Measurements from ENCODE around the gene MAN1A1.

DNA sequence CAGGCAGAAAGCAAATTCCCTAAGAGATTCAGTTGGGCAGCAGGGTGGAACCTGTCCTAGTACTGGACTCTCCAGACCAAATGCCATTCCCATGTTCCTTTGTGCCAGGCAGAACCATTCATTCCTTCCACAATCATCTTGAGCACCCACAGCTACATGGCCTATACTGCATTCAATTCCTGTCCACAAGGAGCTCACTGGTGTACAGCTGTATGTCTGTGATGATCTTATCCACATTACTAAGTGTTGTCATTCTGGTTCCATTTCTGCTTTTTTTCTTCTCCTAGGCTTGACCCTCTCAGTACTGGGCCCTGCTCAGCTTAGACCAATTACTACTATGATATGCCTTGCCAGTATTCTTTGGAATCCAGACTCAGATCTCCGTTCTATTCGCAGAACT is 27.5 kb downstream of the MAN1A1 start:
- TF ChIP-seq POLR2A (IDR thresholded peaks at IDR 0.05; ENCODE audit: low read length), result no peak
- TF ChIP-seq CHD2 (IDR thresholded peaks at IDR 0.05; ENCODE audit: low read length, partially characterized antibody), result no peak
- TF ChIP-seq, protein P1, sequence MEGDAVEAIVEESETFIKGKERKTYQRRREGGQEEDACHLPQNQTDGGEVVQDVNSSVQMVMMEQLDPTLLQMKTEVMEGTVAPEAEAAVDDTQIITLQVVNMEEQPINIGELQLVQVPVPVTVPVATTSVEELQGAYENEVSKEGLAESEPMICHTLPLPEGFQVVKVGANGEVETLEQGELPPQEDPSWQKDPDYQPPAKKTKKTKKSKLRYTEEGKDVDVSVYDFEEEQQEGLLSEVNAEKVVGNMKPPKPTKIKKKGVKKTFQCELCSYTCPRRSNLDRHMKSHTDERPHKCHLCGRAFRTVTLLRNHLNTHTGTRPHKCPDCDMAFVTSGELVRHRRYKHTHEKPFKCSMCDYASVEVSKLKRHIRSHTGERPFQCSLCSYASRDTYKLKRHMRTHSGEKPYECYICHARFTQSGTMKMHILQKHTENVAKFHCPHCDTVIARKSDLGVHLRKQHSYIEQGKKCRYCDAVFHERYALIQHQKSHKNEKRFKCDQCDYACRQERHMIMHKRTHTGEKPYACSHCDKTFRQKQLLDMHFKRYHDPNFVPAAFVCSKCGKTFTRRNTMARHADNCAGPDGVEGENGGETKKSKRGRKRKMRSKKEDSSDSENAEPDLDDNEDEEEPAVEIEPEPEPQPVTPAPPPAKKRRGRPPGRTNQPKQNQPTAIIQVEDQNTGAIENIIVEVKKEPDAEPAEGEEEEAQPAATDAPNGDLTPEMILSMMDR (IDR thresholded peaks at IDR 0.05), result no peak
- no peak for TF ChIP-seq BHLHE40 (IDR thresholded peaks at IDR 0.05; ENCODE audit: low read depth, low read length)
- TF ChIP-seq NR3C1 (IDR thresholded peaks at IDR 0.05), result no peak
- TF ChIP-seq ESRRA (IDR thresholded peaks at IDR 0.05; ENCODE audit: borderline replicate concordance, low read length), result no peak
- no peak for TF ChIP-seq CHD4 (IDR thresholded peaks at IDR 0.05; ENCODE audit: borderline replicate concordance)
- TF ChIP-seq SMC3 (IDR thresholded peaks at IDR 0.05), result no peak
